Measurements from ENCODE around the gene GFM2.

DNA sequence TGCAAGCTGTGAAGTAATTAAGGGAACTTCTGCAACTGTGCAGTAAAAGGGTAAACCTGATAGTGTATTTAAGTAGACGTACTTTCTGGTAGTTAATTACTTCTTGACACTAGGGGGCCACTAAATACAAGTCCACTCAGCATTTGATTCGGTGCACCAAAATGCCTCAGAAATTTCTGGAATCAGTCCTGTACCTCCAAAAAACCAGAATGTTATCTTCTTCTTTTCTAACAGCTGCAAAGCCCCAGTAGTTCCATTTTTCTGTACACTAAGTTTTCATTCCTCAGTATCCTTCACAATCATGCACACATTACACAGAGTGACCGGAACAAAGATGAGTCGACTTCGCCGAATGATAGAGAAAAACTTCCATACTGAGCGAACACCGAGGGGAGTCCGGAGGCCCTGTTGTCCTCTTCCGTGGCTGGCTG is 484 bp downstream of the GFM2 start:
- no peak for TF ChIP-seq EZH2 (IDR thresholded peaks at IDR 0.05; ENCODE audit: borderline replicate concordance, low read depth, low read length, severe bottlenecking)
- TF ChIP-seq, protein P1, sequence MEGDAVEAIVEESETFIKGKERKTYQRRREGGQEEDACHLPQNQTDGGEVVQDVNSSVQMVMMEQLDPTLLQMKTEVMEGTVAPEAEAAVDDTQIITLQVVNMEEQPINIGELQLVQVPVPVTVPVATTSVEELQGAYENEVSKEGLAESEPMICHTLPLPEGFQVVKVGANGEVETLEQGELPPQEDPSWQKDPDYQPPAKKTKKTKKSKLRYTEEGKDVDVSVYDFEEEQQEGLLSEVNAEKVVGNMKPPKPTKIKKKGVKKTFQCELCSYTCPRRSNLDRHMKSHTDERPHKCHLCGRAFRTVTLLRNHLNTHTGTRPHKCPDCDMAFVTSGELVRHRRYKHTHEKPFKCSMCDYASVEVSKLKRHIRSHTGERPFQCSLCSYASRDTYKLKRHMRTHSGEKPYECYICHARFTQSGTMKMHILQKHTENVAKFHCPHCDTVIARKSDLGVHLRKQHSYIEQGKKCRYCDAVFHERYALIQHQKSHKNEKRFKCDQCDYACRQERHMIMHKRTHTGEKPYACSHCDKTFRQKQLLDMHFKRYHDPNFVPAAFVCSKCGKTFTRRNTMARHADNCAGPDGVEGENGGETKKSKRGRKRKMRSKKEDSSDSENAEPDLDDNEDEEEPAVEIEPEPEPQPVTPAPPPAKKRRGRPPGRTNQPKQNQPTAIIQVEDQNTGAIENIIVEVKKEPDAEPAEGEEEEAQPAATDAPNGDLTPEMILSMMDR (IDR thresholded peaks at IDR 0.05; ENCODE audit: borderline replicate concordance, extremely low read depth, low read length, poor library complexity, severe bottlenecking) = peak; percentile 63

Data from DND-41 (cell line).